Neural cell (in vitro differentiated cells): ENCODE data around the gene TNNT3. TPM values are rescaled to one million over a fixed set of nuclear protein-coding genes. Genes with fewer than 3 reads are reported as not detected.

ENCODE experiments used
- H2AFZ ChIP-seq: fragments of 200-600, 300-800 bp; sonication (generic), shearing (Covaris generic); 2 replicates; pipeline ENCODE4 v1.6.0; 2014; ENCODE audit warnings: low read depth, mild to moderate bottlenecking, antibody characterized with exemption, low read length, moderate library complexity
- H3F3A ChIP-seq: fragments of 200-600 bp; shearing (Covaris generic); 2 replicates; pipeline ENCODE4 v1.6.1; 2016; ENCODE audit warnings: mild to moderate bottlenecking, moderate library complexity, mixed read lengths, antibody characterized with exemption, low read length; ENCODE audit not compliant: insufficient read depth, poor library complexity, severe bottlenecking
- H3K27ac ChIP-seq: fragments of 200-600, 300-800 bp; sonication (generic), shearing (Covaris generic); 2 replicates; pipeline ENCODE4 v1.5.1; 2014; ENCODE audit warnings: mild to moderate bottlenecking, low read length, moderate library complexity
- H3K27me3 ChIP-seq: fragments of 300-800, 200-600 bp; sonication (generic), shearing (Covaris generic); 2 replicates; pipeline ENCODE4 v1.6.0; 2014; ENCODE audit warnings: mild to moderate bottlenecking, low read depth, low read length, moderate library complexity; ENCODE audit not compliant: insufficient read depth
- H3K36me3 ChIP-seq: fragments of 300-800, 200-600 bp; sonication (generic), shearing (Covaris generic); 2 replicates; pipeline ENCODE4 v1.5.1; 2014; ENCODE audit warnings: mild to moderate bottlenecking, antibody characterized with exemption, low read length, moderate library complexity; ENCODE audit not compliant: insufficient read depth
- H3K4me2 ChIP-seq: fragments of 300-800, 200-600 bp; sonication (generic), shearing (Covaris generic); 2 replicates; pipeline ENCODE4 v1.6.0; 2014; ENCODE audit warnings: mild to moderate bottlenecking, low read length
- H3K4me3 ChIP-seq: fragments of 300-800, 200-600 bp; sonication (generic), shearing (Covaris generic); 2 replicates; pipeline ENCODE4 v1.5.1; 2014; ENCODE audit warnings: mild to moderate bottlenecking, low read length, moderate library complexity
- H3K79me2 ChIP-seq: fragments of 200-600 bp; shearing (Covaris generic); replicated peaks from 2 replicates; pipeline ENCODE4 v1.6.0; 2014; ENCODE audit warnings: mild to moderate bottlenecking, low read length, moderate library complexity; ENCODE audit not compliant: insufficient read depth
- H3K9ac ChIP-seq: fragments of 300-800, 200-600 bp; sonication (generic), shearing (Covaris generic); 2 replicates; pipeline ENCODE4 v1.6.1; 2016; ENCODE audit warnings: mild to moderate bottlenecking, low read length, mixed read lengths
- H3K9me2 ChIP-seq: fragments of 200-600 bp; shearing (Covaris generic); 2 replicates; pipeline ENCODE4 v1.6.1; 2016; ENCODE audit warnings: mild to moderate bottlenecking, low read length, mixed read lengths; ENCODE audit not compliant: insufficient read depth
- H3K9me3 ChIP-seq: fragments of 200-600, 300-800 bp; sonication (generic), shearing (Covaris generic); 2 replicates; pipeline ENCODE4 v1.6.1; 2016; ENCODE audit warnings: mild to moderate bottlenecking, mixed run types, low read length, moderate library complexity, mixed read lengths
- H4K20me1 ChIP-seq: fragments of 200-600 bp; shearing (Covaris generic); 2 replicates; pipeline ENCODE4 v1.6.1; 2016; ENCODE audit warnings: mild to moderate bottlenecking, mixed run types; ENCODE audit not compliant: insufficient read depth
- CTCF ChIP-seq: fragments of 450-650 bp; IDR thresholded peaks from 2 replicates; pipeline ENCODE4 v1.5.1; 2014; ENCODE audit warnings: antibody characterized with exemption, mild to moderate bottlenecking, moderate library complexity; ENCODE audit not compliant: poor library complexity, severe bottlenecking
- EP300 ChIP-seq: fragments of 450-650 bp; conservative IDR thresholded peaks from 2 replicates; pipeline ENCODE4 v1.6.1; 2014; ENCODE audit warnings: antibody characterized with exemption, mild to moderate bottlenecking, moderate library complexity; ENCODE audit not compliant: poor library complexity, severe bottlenecking
- EZH2 ChIP-seq: fragments of 200-600, 300-800 bp; shearing (Covaris generic), sonication (generic); IDR thresholded peaks from 2 replicates; pipeline ENCODE4 v1.6.1; 2014; ENCODE audit warnings: antibody characterized with exemption, low read length, borderline replicate concordance, mild to moderate bottlenecking; ENCODE audit not compliant: insufficient read depth, poor library complexity, severe bottlenecking
- MXI1 ChIP-seq: fragments of 450-650 bp; conservative IDR thresholded peaks from 2 replicates; pipeline ENCODE4 v1.6.1; 2014; ENCODE audit warnings: antibody characterized with exemption, mild to moderate bottlenecking; ENCODE audit not compliant: poor library complexity, severe bottlenecking
- POLR2AphosphoS5 ChIP-seq: IDR thresholded peaks from 2 replicates; pipeline ENCODE4 v1.6.1; 2012
- RAD21 ChIP-seq: fragments of 450-650 bp; conservative IDR thresholded peaks from 2 replicates; pipeline ENCODE4 v1.6.1; 2014; ENCODE audit warnings: antibody characterized with exemption, mild to moderate bottlenecking, moderate library complexity
- REST ChIP-seq: IDR thresholded peaks from 2 replicates; pipeline ENCODE4 v1.6.1; 2012; ENCODE audit warnings: borderline replicate concordance
- SMC3 ChIP-seq: fragments of 450-650 bp; conservative IDR thresholded peaks from 2 replicates; pipeline ENCODE4 v1.6.1; 2014; ENCODE audit warnings: antibody characterized with exemption, mild to moderate bottlenecking, moderate library complexity; ENCODE audit not compliant: poor library complexity
- TAF1 ChIP-seq: IDR thresholded peaks from 2 replicates; pipeline ENCODE4 v1.6.1; 2012; ENCODE audit warnings: low read depth
- polyA plus RNA-seq: library from polyadenylated mRNA; depleted of rRNA; stranded (reverse); fragments of >200 nt; gene quantifications from 2 replicates; pipeline ENCODE4 v1.2.3, GENCODE V29; 2014

Gene TNNT3
- polyA plus RNA-seq, 1 donor from 2014 or later: not detected

- no peaks in the 10 kb centered on the region for H3F3A ChIP-seq
- H3K27me3 ChIP-seq: no peaks in the 10 kb centered on the region
- H3K79me2 ChIP-seq: no peaks in the 10 kb centered on the region
- peak; percentile 43 for TF ChIP-seq RAD21
- no peak for TF ChIP-seq TAF1
- TF ChIP-seq REST: no peak
- no peak for TF ChIP-seq MXI1
- peak; percentile 59 for TF ChIP-seq CTCF
- peak; percentile 53 for TF ChIP-seq SMC3
- no peak for TF ChIP-seq EZH2
- no peak for TF ChIP-seq EP300
- no peak for TF ChIP-seq POLR2AphosphoS5
- H3K4me2 ChIP-seq: no peak overlapping the region
- no peak overlapping the region for H3K9ac ChIP-seq
- H3K4me3 ChIP-seq: no peak overlapping the region
- H4K20me1 ChIP-seq: no peaks in the 10 kb centered on the region
- no peaks in the 10 kb centered on the region for H3K9me3 ChIP-seq
- H3K9me2 ChIP-seq: no peaks in the 10 kb centered on the region
- no peaks in the 10 kb centered on the region for H3K36me3 ChIP-seq
- no peak overlapping the region for H3K27ac ChIP-seq
- H2AFZ ChIP-seq: no peak overlapping the region
Measured at GRCh38 chr11:1882265-1883238, 37.0 kb upstream of the TNNT3 start.

- H3K4me2 ChIP-seq: no peak overlapping the region
- no peaks in the 10 kb centered on the region for H3K9me2 ChIP-seq
- H3K9me3 ChIP-seq: no peaks in the 10 kb centered on the region
- H4K20me1 ChIP-seq: no peaks in the 10 kb centered on the region
- H3K27ac ChIP-seq: no peak overlapping the region
- H2AFZ ChIP-seq: no peak overlapping the region
- H3K4me3 ChIP-seq: no peak overlapping the region
- H3K79me2 ChIP-seq: no peaks in the 10 kb centered on the region
- H3K27me3 ChIP-seq: no peaks in the 10 kb centered on the region
- TF ChIP-seq CTCF (no peak), MXI1 (no peak), EP300 (no peak), RAD21 (no peak), REST (no peak), EZH2 (no peak), POLR2AphosphoS5 (no peak), SMC3 (no peak), TAF1 (no peak)
- H3K9ac ChIP-seq: no peak overlapping the region
- no peaks in the 10 kb centered on the region for H3K36me3 ChIP-seq
- no peaks in the 10 kb centered on the region for H3F3A ChIP-seq
Measured at GRCh38 chr11:1883346-1884302, 35.9 kb upstream of the TNNT3 start.
